Measurements from ENCODE around the gene ACER2.

The ACER2 gene

GRCh38 chr9:19465586-19466279 lies 56.9 kb downstream of the ACER2 start (continued):
- TF ChIP-seq ZNF26 (tag by site-specific recombination; IDR thresholded peaks at IDR 0.05) (no peak), SP7 (tag by site-specific recombination; IDR thresholded peaks at IDR 0.05) (no peak), ZNF530 (tag by site-specific recombination; IDR thresholded peaks at IDR 0.05; ENCODE audit: low read depth) (no peak), BCL11B (tag by site-specific recombination; IDR thresholded peaks at IDR 0.05; ENCODE audit: low read depth) (no peak), HOXD13 (CRISPR knock-in tag; IDR thresholded peaks at IDR 0.05; ENCODE audit: borderline replicate concordance) (0 out of 2 replicates have a peak, but pooled peaks have one; percentile 48), ZNF423 (tag by site-specific recombination; IDR thresholded peaks at IDR 0.05) (peak; percentile 51; the same call in 1 of the 2 replicates), ZNF560 (tag by site-specific recombination; IDR thresholded peaks at IDR 0.05; ENCODE audit: borderline replicate concordance) (no peak), ZNF426 (tag by site-specific recombination; IDR thresholded peaks at IDR 0.05) (no peak)
- TF ChIP-seq, protein P1, sequence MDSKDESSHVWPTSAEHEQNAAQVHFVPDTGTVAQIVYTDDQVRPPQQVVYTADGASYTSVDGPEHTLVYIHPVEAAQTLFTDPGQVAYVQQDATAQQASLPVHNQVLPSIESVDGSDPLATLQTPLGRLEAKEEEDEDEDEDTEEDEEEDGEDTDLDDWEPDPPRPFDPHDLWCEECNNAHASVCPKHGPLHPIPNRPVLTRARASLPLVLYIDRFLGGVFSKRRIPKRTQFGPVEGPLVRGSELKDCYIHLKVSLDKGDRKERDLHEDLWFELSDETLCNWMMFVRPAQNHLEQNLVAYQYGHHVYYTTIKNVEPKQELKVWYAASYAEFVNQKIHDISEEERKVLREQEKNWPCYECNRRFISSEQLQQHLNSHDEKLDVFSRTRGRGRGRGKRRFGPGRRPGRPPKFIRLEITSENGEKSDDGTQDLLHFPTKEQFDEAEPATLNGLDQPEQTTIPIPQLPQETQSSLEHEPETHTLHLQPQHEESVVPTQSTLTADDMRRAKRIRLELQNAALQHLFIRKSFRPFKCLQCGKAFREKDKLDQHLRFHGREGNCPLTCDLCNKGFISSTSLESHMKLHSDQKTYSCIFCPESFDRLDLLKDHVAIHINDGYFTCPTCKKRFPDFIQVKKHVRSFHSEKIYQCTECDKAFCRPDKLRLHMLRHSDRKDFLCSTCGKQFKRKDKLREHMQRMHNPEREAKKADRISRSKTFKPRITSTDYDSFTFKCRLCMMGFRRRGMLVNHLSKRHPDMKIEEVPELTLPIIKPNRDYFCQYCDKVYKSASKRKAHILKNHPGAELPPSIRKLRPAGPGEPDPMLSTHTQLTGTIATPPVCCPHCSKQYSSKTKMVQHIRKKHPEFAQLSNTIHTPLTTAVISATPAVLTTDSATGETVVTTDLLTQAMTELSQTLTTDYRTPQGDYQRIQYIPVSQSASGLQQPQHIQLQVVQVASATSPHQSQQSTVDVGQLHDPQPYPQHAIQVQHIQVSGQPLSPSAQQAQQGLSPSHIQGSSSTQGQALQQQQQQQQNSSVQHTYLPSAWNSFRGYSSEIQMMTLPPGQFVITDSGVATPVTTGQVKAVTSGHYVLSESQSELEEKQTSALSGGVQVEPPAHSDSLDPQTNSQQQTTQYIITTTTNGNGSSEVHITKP (tag by site-specific recombination; IDR thresholded peaks at IDR 0.05): no peak

- Histone ChIP-seq H3K27ac (ENCODE audit: extremely low read depth, low read depth, low read length) (no peak overlapping the region), H3K4me3 (ENCODE audit: low read depth, low read length) (no peak overlapping the region), H3K9me3 (ENCODE audit: control insufficient read depth, insufficient read depth, low read depth, low read length) (no peaks in the 10 kb centered on the region), H3K4me1 (ENCODE audit: control insufficient read depth, insufficient read depth, low read length) (no peaks in the 10 kb centered on the region; the same call in 1 of the 2 replicates), H3K36me3 (ENCODE audit: control insufficient read depth in 2 of 2, insufficient read depth in 1 of 2, low read length in 2 of 2) (no peaks in the 10 kb centered on the region)
- ChIA-PET CTCF (interaction anchor here (0.6 to 3.1 kb wide), 11 partner anchors 8 to 1647 kb away, joined by 3 to 42 read pairs (median 3); no protein-coding TSS in a partner anchor), POLR2A (no interaction called here)
- TF ChIP-seq ZNF664 (tag by site-specific recombination; IDR thresholded peaks at IDR 0.05) (no peak), ZNF121 (tag by site-specific recombination; IDR thresholded peaks at IDR 0.05) (peak; percentile 21; the same call in 1 of the 2 replicates)
- TF ChIP-seq, protein P2, sequence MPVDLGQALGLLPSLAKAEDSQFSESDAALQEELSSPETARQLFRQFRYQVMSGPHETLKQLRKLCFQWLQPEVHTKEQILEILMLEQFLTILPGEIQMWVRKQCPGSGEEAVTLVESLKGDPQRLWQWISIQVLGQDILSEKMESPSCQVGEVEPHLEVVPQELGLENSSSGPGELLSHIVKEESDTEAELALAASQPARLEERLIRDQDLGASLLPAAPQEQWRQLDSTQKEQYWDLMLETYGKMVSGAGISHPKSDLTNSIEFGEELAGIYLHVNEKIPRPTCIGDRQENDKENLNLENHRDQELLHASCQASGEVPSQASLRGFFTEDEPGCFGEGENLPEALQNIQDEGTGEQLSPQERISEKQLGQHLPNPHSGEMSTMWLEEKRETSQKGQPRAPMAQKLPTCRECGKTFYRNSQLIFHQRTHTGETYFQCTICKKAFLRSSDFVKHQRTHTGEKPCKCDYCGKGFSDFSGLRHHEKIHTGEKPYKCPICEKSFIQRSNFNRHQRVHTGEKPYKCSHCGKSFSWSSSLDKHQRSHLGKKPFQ (tag by site-specific recombination; IDR thresholded peaks at IDR 0.05): peak; percentile 34; the same call in 1 of the 2 replicates
These were observed 57.5 kb downstream of the ACER2 start for GRCh38 chr9:19466280-19466639.

DNA sequence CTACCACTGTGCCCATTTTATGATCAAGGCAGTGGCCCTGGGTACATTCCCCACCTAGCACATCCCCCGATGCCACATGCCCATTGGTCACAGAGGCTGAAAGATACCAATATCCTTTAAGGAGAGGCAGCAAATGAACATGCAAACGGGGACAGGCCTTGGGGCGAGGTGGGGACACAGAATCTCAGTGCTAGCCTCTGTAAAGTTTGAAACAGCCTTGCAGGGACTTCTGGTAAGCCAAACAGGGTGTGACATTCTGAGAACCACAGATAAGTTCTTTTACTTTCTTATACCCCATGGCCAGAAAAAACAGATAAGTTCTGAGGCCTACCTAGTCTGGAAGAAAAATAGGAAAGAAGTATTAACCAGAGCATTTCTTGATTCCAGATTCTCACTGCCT lies 60.5 kb downstream of the ACER2 start:
- Histone ChIP-seq H3K4me3 (ENCODE audit: low read depth, low read length) (no peak overlapping the region), H3K9me3 (ENCODE audit: control insufficient read depth, insufficient read depth, low read depth, low read length) (no peaks in the 10 kb centered on the region), H3K36me3 (ENCODE audit: control insufficient read depth in 2 of 2, insufficient read depth in 1 of 2, low read length in 2 of 2) (no peaks in the 10 kb centered on the region), H3K4me1 (ENCODE audit: control insufficient read depth, insufficient read depth, low read length) (no peaks in the 10 kb centered on the region; the same call in 1 of the 2 replicates), H3K27ac (ENCODE audit: extremely low read depth, low read depth, low read length) (no peak overlapping the region)
- ChIA-PET CTCF (no interaction called here), POLR2A (no interaction called here)
- TF ChIP-seq ZNF501 (tag by site-specific recombination; IDR thresholded peaks at IDR 0.05) (no peak), ZNF391 (tag by site-specific recombination; IDR thresholded peaks at IDR 0.05; ENCODE audit: borderline replicate concordance, low read depth) (no peak), ZSCAN30 (tag by site-specific recombination; IDR thresholded peaks at IDR 0.05) (no peak), HOXA7 (CRISPR knock-in tag; IDR thresholded peaks at IDR 0.05; ENCODE audit: borderline replicate concordance) (no peak), ZNF510 (tag by site-specific recombination; IDR thresholded peaks at IDR 0.05; ENCODE audit: insufficient replicate concordance) (no peak), ZSCAN16 (tag by site-specific recombination; IDR thresholded peaks at IDR 0.05) (no peak)

All from HEK293 (cell line).